ENCODE measurements around the gene DCPS.
"Not testable (repeated sequence)": the region's sequence is repeated elsewhere in the genome, so short reads cannot be mapped to it uniquely, and the experiment has no call there.

Gene DCPS

DNA sequence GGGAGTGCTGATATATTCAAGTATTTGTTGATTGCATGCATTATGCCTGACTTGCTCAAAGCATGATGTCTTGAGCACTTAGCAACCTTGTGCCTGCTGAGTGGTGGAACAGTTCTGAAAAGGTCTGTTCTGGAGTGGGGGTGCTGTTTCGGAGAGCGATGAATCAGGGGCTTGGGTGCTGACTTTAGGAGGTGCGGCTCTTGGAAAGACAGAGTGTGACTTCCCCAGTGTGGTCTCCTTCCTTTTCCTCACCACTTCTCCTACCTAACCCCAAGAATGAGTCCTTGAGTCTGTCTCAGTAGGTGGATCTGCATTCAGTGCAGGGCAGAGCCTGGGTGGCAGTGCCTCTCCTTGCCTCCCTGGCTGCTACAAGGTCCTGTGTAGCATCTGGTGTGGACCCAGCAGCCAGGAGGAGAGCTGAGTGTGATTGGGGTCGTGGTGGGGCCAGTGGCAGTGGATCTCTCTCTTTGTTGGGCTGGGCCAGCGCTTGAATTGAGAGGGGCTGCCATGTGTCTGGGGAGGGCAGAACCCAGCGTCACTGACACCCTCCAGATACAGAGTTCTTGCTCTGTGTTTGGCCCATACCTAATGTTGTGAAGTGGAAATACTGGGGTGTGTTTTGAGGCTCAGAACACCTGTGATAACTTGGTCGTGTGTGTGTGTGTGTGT lies 87.6 kb downstream of the DCPS start:
- POLR2A ChIA-PET: interaction anchor here (1.0 kb wide), 1 partner anchor 36 kb away, joined by 3 read pairs; the partner anchor contains the start of gene ST3GAL4
- no peak for DNase-seq (ENCODE audit: low read depth, low spot score)
- TF ChIP-seq, protein P1, sequence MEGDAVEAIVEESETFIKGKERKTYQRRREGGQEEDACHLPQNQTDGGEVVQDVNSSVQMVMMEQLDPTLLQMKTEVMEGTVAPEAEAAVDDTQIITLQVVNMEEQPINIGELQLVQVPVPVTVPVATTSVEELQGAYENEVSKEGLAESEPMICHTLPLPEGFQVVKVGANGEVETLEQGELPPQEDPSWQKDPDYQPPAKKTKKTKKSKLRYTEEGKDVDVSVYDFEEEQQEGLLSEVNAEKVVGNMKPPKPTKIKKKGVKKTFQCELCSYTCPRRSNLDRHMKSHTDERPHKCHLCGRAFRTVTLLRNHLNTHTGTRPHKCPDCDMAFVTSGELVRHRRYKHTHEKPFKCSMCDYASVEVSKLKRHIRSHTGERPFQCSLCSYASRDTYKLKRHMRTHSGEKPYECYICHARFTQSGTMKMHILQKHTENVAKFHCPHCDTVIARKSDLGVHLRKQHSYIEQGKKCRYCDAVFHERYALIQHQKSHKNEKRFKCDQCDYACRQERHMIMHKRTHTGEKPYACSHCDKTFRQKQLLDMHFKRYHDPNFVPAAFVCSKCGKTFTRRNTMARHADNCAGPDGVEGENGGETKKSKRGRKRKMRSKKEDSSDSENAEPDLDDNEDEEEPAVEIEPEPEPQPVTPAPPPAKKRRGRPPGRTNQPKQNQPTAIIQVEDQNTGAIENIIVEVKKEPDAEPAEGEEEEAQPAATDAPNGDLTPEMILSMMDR (IDR thresholded peaks at IDR 0.05; ENCODE audit: insufficient read depth, low read length, missing control alignments): no peak
- H3K4me3 ChIP-seq (ENCODE audit: low read depth, low read length): no peak overlapping the region
- CTCF ChIA-PET: no interaction called here

DNA sequence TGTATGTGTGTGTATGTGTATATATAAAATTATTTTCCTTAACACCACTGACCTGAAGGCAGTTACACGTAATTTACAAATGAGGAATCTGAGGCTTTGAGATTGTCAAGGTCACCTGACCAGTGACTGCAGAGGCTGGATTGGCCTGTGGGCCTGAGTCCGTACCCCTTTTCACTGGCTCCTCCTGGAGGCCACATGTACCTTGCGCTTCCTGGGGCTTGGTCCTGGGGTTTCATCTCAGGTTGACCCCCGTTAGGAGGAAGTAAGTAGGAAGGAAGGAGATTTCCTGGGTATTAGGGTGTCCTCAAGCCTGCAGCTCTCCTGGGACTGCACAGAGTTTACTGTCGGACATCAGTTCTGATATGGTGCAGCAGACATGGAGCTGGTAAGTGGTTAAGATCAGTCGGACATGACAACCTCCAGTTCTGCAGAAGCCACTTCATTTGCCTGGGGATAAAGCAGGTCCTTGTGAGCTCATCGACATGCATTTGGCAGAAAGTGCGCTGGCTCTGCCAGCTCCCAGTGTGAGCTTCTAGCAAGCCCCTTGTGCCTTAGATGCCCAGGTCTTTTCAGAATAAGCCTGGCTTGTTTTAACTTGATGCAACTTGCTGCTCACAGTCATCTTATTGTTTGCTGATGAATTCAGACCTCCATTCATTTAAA lies 88.2 kb downstream of the DCPS start:
- DNase-seq (ENCODE audit: low read depth, low spot score): no peak
- POLR2A ChIA-PET: interaction anchor here (1.0 kb wide), 1 partner anchor 36 kb away, joined by 3 read pairs; the partner anchor contains the start of gene ST3GAL4
- H3K4me3 ChIP-seq (ENCODE audit: low read depth, low read length): no peak overlapping the region
- TF ChIP-seq, protein P1 (IDR thresholded peaks at IDR 0.05; ENCODE audit: insufficient read depth, low read length, missing control alignments): no peak
- CTCF ChIA-PET: interaction anchor here (0.9 to 1.7 kb wide), 3 partner anchors 19 to 81 kb away, joined by 4 to 5 read pairs (median 4); no protein-coding TSS in a partner anchor

DNA sequence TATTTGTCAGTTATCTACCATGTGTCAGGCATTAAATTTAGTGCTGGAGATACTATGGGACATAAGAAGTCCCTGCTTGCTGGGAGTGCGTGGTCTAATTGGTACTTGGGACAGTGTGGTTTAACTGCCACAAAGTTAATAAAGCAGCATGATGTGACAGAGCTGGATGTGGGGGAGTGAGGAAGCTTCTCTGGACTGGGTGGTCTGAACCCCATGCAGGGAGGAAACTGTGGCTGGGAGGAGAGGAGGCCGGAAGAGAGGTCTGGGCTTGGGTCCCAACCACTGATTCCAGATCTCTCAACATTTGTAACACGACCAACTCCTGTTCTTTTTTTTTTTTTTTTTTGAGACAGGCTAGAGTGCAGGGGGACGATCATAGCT lies 88.8 kb downstream of the DCPS start:
- POLR2A ChIA-PET: interaction anchor here (1.0 kb wide), 1 partner anchor 37 kb away, joined by 3 read pairs; the partner anchor contains the start of gene ST3GAL4
- CTCF ChIA-PET: interaction anchor here (0.9 to 1.7 kb wide), 3 partner anchors 18 to 82 kb away, joined by 4 to 5 read pairs (median 4); no protein-coding TSS in a partner anchor
- no peak overlapping the region for H3K4me3 ChIP-seq (ENCODE audit: low read depth, low read length)
- DNase-seq (ENCODE audit: low read depth, low spot score): no peak
- TF ChIP-seq, protein P1 (IDR thresholded peaks at IDR 0.05; ENCODE audit: insufficient read depth, low read length, missing control alignments): no peak

DNA sequence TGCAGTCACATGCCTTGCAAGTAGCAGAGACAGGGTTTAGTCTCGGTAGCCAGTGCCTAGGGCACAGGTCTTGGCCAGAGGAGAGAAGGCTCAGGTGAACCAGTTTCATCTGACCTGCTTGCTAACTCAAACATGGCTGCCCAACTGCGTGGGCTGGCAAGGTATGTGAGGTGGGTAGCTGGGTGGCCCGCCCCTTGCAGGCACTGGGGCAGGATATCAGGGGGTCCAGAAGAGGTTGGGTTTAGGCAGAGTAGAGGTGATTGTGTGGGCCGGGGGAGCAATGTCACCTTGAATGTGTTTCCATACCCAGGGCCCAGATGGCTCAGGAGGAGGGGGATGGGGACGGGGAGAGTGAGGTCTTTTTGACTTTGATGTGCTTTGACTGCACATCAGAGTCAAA lies 89.3 kb downstream of the DCPS start:
- TF ChIP-seq, protein P1 (IDR thresholded peaks at IDR 0.05; ENCODE audit: insufficient read depth, low read length, missing control alignments): no peak
- POLR2A ChIA-PET: no interaction called here
- DNase-seq (ENCODE audit: low read depth, low spot score): no peak
- CTCF ChIA-PET: interaction anchor here (1.1 to 1.7 kb wide), 2 partner anchors 18 to 82 kb away, joined by 4 to 5 read pairs; no protein-coding TSS in a partner anchor
- no peak overlapping the region for H3K4me3 ChIP-seq (ENCODE audit: low read depth, low read length)

DNA sequence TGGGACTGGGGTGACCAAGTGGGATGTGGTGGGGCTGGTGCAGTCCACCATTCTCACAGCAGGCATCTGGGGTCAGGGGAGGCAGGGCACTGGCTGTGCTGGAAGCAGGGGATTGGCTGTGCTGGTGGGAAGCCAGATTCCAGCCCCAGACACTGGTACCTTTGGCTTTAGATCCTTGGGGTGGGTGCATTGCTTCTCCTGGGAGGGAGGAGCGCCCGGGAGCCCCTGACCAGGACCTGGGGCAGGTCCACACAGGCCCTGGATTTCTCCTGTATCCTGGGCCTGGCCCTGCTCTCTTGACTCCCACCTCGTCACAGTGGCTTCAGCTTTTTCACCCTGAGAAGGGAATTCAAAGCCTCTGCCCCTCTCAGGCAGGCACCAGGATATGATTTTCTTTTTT lies 90.2 kb downstream of the DCPS start:
- CTCF ChIA-PET: interaction anchor here (1.7 kb wide), 1 partner anchor 83 kb away, joined by 5 read pairs; no protein-coding TSS in a partner anchor
- POLR2A ChIA-PET: no interaction called here
- TF ChIP-seq, protein P1 (IDR thresholded peaks at IDR 0.05; ENCODE audit: insufficient read depth, low read length, missing control alignments): no peak
- no peak for DNase-seq (ENCODE audit: low read depth, low spot score)
- no peak overlapping the region for H3K4me3 ChIP-seq (ENCODE audit: low read depth, low read length)

DNA sequence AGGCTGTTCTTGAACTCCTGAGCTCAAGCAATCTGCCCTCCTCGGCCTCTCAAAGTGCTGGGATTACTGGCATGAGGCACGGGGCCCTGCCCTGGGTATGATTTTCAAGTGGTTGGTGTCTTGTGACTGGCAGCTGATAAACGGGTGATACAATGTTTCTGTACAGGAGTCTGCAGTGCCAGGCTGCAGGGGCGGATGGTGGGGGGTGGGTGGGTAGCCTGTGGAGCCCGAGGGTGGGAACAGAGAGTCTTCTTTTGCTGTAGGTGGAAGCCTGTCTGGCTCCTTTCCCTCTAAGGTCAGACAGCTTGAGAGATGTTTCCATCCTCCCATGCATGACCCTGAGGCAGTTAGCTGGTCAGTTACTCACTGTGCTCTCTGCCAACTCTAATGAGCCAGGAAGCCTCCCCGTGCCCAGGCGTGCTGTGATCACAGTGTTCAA lies 90.8 kb downstream of the DCPS start:
- CTCF ChIA-PET; POLR2A ChIA-PET; DNase-seq (ENCODE audit: low read depth, low spot score); H3K4me3 ChIP-seq (ENCODE audit: low read depth, low read length): not testable (repeated sequence)

Data from AG04449 (cell line).